HG03442 (cell line): ENCODE measurements around the gene IFT52.

ENCODE experiments used
- ATAC-seq: cut with Tn5 transposase; IDR thresholded peaks from one replicate; pipeline ENCODE4 v1.9.1; 2021; ENCODE audit warnings: mild to moderate bottlenecking, moderate library complexity; ENCODE audit not compliant: unreplicated experiment

Gene IFT52

GRCh38 chr20:43686820-43687219 lies 96.1 kb downstream of the IFT52 start:
- no peak for ATAC-seq

GRCh38 chr20:43689165-43689564 lies 98.4 kb downstream of the IFT52 start:
- no peak for ATAC-seq

- ATAC-seq = no peak
These were observed 100.3 kb downstream of the IFT52 start for GRCh38 chr20:43690943-43691598.

GRCh38 chr20:43691928-43692524 lies 101.3 kb downstream of the IFT52 start:
- ATAC-seq = no peak

GRCh38 chr20:43694763-43695162 lies 104.0 kb downstream of the IFT52 start:
- ATAC-seq = no peak

GRCh38 chr20:43695571-43695970 lies 104.8 kb downstream of the IFT52 start:
- no peak for ATAC-seq
